ENCODE results near the gene SPRING1. TPM values are rescaled to one million over a fixed set of nuclear protein-coding genes. Genes with fewer than 3 reads are reported as not detected.

Gene SPRING1
- total and polyA plus RNA-seq, 7 donors, result 10.5 to 38.6 (median 16.7) TPM

DNA sequence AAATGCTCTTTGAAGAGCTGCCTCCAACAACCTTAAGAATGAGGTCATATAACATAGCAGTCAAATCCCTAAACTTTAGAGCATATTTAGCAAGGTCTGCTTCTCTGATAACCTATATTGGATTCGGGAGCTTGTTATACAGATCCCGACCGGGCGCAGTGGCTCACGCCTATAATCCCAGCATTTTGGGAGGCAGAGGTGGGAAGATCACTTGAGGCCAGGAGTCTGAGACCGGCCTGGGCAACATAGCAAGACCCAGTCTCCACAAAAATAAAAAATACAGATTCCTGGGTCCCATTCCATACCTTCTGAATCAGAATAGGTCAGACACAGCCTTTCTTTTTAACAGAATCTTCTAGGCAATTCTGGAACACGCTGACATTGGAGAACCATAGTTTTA is 46.7 kb downstream of the SPRING1 start:
- intact Hi-C loops (cut with DNase I), result no loop called here
- WGBS, 2 donors, result 96 to 97% methylated on average over 7 of the region's 7 CpGs

DNA sequence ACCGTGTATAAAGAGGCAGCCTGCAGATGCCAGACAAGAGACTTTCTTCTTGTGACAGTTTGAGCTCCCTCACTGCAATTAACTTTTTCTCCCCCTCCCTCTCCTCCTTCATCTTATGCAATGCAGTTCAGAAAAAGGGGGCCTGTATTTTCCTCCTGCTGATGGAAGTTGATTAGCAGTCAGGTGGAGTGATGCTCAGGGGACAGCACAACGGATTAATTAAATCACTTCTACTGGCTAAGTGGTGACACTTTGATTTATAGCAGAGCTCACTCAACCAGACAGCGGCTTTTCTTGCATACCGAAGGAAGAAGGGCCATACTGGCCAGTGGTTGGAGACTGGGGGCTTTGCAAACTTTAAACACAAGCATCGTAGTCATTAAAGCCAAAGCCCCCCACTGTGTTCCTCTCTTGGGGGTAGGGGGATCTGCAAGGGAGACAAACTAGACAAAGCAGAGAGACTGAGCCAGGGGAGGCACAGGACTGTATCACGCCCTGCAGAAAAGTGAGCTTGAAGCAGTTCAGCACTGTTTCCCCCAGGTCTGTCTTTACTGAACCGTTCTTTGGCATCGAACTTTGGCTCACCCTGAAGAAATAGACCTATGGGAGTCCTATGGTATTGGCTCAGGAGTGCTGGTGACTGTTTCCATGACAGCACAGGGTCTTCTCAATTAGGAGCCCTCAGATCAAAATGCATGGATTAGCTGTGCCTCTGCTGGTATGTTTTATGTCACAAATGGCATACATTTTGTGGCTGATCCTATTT is 47.7 kb downstream of the SPRING1 start:
- DNase-seq, result no peak
- no peak overlapping the region for H3K4me3 ChIP-seq
- 67 to 85% methylated on average over 8 of the region's 8 CpGs for WGBS, 2 donors
- no peaks in the 10 kb centered on the region for H3K36me3 ChIP-seq
- no peak overlapping the region for H3K27ac ChIP-seq
- H3K9me3 ChIP-seq, result no peaks in the 10 kb centered on the region
- peaks cover 0 to 7% (median 3%) of the 10 kb centered on the region in 4 donors for H3K4me1 ChIP-seq
- intact Hi-C loops (cut with DNase I), result no loop called here
- H3K27me3 ChIP-seq, result peaks cover 0 to 41% (median 15%) of the 10 kb centered on the region in 3 donors
- no peak for TF ChIP-seq POLR2A (IDR thresholded peaks at IDR 0.05)
- TF ChIP-seq POLR2AphosphoS5 (IDR thresholded peaks at IDR 0.05), result no peak
- no peak for TF ChIP-seq EP300 (IDR thresholded peaks at IDR 0.05)
- TF ChIP-seq, protein P1, sequence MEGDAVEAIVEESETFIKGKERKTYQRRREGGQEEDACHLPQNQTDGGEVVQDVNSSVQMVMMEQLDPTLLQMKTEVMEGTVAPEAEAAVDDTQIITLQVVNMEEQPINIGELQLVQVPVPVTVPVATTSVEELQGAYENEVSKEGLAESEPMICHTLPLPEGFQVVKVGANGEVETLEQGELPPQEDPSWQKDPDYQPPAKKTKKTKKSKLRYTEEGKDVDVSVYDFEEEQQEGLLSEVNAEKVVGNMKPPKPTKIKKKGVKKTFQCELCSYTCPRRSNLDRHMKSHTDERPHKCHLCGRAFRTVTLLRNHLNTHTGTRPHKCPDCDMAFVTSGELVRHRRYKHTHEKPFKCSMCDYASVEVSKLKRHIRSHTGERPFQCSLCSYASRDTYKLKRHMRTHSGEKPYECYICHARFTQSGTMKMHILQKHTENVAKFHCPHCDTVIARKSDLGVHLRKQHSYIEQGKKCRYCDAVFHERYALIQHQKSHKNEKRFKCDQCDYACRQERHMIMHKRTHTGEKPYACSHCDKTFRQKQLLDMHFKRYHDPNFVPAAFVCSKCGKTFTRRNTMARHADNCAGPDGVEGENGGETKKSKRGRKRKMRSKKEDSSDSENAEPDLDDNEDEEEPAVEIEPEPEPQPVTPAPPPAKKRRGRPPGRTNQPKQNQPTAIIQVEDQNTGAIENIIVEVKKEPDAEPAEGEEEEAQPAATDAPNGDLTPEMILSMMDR (IDR thresholded peaks at IDR 0.05), result no peak

More for the DNA sequence above, 46.7 kb downstream of the SPRING1 start:
- Histone ChIP-seq H3K4me3 (no peak overlapping the region), H3K9me3 (no peaks in the 10 kb centered on the region), H3K4me1 (peaks cover 0 to 7% (median 3%) of the 10 kb centered on the region in 4 donors), H3K27me3 (peaks cover 0 to 41% (median 15%) of the 10 kb centered on the region in 3 donors), H3K36me3 (no peaks in the 10 kb centered on the region), H3K27ac (no peak overlapping the region)
- DNase-seq, result no peak
- TF ChIP-seq POLR2AphosphoS5 (IDR thresholded peaks at IDR 0.05), result no peak
- TF ChIP-seq EP300 (IDR thresholded peaks at IDR 0.05), result no peak
- no peak for TF ChIP-seq POLR2A (IDR thresholded peaks at IDR 0.05)
- TF ChIP-seq, protein P1 (IDR thresholded peaks at IDR 0.05), result no peak

DNA sequence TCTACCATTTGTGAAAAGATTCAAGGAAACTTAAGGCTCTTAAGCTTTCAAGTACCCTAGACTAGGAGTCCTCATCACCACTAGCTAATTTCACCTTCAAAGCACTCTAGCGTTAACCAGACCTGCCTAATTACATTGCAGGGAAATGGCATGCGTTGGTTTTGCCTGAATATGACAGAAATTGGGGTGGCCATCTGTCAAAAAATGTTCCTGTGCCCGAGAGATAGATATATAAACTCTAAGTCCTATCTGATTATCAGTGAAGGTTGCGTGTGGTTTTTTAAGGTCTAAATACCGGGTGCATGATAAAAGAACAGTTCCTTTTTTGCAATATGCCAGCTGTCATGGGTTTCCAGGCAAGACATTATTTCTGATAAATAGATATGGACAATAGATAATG is 48.3 kb downstream of the SPRING1 start:
- intact Hi-C loops (cut with DNase I), result no loop called here
- Histone ChIP-seq H3K4me3 (no peak overlapping the region), H3K36me3 (no peaks in the 10 kb centered on the region), H3K9me3 (no peaks in the 10 kb centered on the region), H3K27ac (no peak overlapping the region), H3K4me1 (peaks cover 0 to 7% (median 3%) of the 10 kb centered on the region in 4 donors), H3K27me3 (peaks cover 0 to 41% (median 15%) of the 10 kb centered on the region in 3 donors)
- DNase-seq, result no peak
- no peak for TF ChIP-seq EP300 (IDR thresholded peaks at IDR 0.05)
- TF ChIP-seq, protein P1 (IDR thresholded peaks at IDR 0.05), result no peak
- 59 to 82% methylated on average over 5 of the region's 5 CpGs for WGBS, 2 donors

Small RNA genes within 50 kb of the gene (small RNA-seq; reads per million reads assigned to genes)
- gene RNU6-558P, result 0 reads per million in 3 donors

Other genes with a start within 250 kb of the SPRING1 start
- gene MAP1LC3B2, start 178.7 kb downstream of the SPRING1 start, total RNA-seq, result 1 to 10 TPM in 1 of 4 donors, not detected in 3; 1.1 TPM
- gene MAP1LC3B2, start 178.7 kb downstream of the SPRING1 start, polyA plus RNA-seq, result 1 to 10 TPM in 2 of 3 donors, under 1 TPM in 1; 0.90 to 6.2 (median 4.8) TPM
- gene RNFT2, start 246 bp upstream of the SPRING1 start, total RNA-seq, result 1 to 10 TPM in 2 of 4 donors, under 1 TPM in 2; 0.36 to 4.3 (median 0.80) TPM
- gene RNFT2, start 246 bp upstream of the SPRING1 start, polyA plus RNA-seq, result 1 to 10 TPM in 2 of 3 donors, under 1 TPM in 1; 0.46 to 3.1 (median 1.2) TPM
- gene HRK, start 143.4 kb upstream of the SPRING1 start, total RNA-seq, result under 1 TPM in 1 of 4 donors, not detected in 3; under 0.01 TPM
- under 1 TPM; under 0.01 to 0.92 (median 0.38) TPM for gene HRK, start 143.4 kb upstream of the SPRING1 start, polyA plus RNA-seq
- 10 to 100 TPM in 2 of 4 donors, 1 to 10 TPM in 2; 7.7 to 19.1 (median 10.7) TPM for gene FBXW8, start 172.9 kb upstream of the SPRING1 start, total RNA-seq
- 1 to 10 TPM; 2.3 to 6.3 (median 3.0) TPM for gene FBXW8, start 172.9 kb upstream of the SPRING1 start, polyA plus RNA-seq

Data from sigmoid colon (tissue), 7 donors.